ENCODE data around the gene FMOD. TPM values are rescaled to one million over a fixed set of nuclear protein-coding genes. Genes with fewer than 3 reads are reported as not detected.
"Not testable (repeated sequence)": the region's sequence is repeated elsewhere in the genome, so short reads cannot be mapped to it uniquely, and the experiment has no call there.

Gene FMOD
- total RNA-seq, 1 experiment from 2014 or later: 0.69 TPM

DNA sequence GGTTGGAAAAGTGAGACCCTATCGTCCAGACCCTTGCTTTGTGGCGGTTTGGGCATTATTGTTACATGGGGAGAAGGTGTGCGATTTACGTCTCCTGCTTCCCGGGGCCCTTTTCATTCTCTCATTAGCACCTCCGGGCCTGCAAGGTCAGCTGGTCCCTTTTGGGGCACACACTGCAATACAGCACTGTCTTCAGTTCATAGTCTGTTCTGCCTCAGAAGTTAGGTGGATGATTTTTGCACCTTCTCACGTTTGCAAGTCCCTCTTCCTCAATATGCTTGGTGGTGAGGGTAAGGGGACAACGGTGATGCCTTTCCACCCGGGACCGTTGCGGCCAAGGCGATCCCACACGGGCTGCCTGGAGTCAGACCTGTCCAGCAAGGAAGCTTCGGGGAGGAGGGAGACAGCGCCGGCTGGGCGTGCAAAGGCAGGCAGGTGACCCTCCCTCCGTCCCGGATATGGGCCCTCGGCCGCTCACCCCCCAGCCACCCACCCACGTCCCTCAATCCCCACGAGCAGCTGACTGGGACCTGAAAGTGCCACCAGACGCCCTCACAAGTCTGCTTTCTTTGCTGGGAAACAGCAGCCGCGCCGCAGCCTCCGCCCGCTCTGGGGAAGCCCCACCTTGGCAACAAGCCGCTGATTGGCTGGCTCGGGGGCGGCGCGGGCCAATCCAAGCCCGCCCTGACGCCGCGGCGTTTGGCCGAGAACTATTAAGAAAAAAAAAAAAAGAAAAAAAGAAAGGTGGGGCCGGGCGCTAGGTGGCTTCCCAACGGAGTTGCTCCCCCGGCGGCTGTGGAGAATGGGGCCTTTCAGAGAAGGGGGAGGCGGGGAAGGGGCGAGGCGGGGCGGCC is 23.9 kb downstream of the FMOD start:
- peak; percentile 96 for DNase-seq (ENCODE audit: low read depth)

DNA sequence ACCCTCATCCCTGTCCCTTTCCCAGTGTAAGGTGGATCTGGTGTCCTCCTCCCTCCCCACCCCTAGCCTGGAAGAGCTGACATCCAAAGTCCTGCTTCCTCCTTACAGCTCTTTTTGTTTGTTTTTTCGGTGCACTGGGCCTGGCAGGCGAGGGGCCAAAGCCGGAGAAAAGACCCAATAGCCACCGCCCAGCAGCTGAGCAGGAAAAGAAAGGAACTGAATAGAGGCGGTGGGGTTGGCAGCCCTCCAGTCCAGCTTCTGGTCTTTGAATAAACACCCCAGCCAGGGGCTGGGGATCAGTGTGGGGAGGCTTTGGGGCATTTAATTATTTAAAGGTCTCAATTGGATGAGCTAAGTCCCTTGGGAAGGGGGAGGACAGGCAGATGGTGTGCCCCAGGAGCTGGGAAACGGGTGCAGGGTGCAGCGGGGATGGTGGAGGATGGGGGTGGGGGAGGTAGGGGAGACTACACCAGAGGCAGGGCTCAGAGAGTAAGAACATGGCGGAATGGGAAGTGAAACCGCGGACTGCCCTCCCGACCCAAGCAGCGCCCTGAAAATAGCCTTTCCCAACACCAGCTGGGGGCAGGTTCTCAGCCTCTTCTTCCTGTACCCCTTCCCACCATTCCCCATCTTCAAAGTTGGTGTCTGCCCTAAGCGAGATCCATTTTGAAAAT is 25.4 kb downstream of the FMOD start:
- DNase-seq (ENCODE audit: low read depth): peak; percentile 34

DNA sequence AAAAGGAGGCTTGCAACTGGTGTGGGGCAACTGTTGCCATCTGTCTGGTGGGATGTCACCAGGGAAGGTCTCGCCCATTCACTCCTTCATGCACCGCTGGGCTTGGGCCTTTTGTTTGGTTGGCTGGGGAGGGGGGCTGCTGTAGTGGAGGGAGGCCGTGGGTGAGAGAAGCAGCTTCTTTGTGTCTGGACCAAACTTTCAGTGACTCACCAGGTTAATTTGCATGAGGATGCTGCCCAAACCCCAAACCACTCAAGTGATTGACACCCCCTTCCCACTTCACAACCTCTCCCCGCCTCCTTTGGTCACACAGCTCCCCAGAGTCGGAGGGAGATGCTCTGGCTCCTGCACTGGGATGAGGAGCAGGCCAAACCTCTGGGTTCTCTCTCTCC is 25.9 kb downstream of the FMOD start:
- peak; percentile 53 for DNase-seq (ENCODE audit: low read depth)

DNA sequence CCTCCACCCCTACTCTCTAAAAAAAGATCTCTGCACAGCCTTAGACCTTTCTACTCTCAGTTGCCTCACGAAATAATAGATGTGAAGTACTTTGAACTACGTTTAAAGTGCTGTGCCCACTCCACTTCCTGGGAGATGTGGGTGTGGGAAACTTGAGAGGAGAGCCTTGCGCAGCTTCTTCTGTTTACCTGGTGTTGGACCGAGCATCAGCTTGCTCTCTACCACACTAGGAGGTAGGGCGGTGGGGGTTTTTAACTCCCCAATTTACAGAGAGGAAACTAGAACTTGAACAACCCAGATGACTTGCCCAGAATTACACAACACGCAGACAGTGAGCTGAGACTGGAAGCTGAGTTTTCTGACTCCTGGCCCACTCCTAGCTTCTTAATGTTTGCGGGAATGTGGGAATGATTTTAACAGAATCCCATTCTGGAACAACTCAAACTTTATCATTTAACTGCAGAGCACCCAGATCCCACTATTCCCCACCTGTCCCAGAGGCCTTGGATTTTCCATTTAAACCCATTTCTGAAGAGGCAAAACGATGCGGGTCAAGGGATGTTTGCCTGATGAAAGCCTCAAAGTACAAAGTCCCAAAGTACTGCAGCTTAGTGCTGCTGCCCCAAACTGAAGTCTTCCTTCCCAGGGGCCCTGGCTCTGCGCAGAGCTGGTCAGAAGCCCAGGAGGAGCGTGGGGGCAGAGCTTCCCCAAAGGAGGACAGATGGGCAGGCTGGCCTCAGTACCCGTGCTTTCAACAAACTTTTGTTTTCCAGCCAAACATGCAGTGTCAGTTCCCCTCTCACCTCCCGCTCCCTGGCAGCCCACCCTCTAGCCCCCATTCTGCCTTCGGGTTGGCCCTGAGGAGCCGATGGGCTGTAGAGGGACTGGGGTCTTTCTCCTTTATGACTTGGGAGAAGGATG is 26.6 kb downstream of the FMOD start:
- no peak for DNase-seq (ENCODE audit: low read depth)

DNA sequence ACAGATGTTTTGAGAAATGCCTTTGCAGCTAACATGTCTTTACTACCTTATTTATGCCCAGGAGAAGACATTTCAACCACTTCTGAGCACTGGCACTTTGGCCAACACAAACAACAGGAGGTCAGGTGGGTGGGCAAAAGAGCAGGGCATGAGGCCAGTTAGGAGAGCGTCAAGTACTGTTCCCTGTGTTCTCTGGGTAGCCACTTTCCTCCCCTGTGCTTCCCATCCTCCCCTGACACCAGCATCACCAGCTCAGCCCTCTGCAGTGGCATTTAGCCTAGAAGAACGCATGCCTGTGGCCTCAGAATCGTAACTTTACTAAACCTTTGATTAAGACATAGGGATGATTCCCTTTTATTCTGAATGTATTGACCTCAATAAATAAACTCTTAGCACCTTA is 27.3 kb downstream of the FMOD start:
- DNase-seq (ENCODE audit: low read depth): no peak

DNA sequence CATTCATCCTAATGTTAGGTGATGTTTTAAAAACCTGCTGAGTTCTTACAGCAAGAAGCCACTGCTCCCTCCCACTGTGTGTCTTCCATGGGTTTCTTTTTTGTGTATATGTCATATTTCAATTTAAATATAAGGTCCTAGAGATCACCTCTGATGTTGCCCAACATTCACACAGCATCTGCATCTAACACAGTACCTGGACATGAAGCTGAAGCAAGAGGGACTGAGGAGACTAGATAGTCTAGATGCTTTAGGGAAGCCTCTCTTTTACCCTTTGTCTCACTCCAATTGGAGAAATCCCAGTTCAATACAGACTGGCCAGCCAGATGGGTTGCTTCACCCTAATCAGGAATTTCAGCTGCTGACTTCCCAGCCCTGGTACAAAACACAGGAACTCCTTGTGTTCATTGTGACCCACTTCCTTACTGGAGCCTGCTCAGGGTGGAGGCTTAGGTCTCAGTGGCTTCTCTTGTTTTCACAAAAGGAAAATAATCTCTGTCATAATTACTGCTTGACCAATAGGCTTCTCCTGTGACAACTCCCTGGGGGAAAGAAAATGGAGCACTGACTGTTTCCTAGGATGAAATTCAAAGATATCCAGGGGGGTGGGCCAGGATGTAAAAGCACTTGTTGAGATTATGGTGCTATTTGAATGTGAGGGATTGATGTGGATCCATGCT is 28.3 kb downstream of the FMOD start:
- no peak for DNase-seq (ENCODE audit: low read depth)

DNA sequence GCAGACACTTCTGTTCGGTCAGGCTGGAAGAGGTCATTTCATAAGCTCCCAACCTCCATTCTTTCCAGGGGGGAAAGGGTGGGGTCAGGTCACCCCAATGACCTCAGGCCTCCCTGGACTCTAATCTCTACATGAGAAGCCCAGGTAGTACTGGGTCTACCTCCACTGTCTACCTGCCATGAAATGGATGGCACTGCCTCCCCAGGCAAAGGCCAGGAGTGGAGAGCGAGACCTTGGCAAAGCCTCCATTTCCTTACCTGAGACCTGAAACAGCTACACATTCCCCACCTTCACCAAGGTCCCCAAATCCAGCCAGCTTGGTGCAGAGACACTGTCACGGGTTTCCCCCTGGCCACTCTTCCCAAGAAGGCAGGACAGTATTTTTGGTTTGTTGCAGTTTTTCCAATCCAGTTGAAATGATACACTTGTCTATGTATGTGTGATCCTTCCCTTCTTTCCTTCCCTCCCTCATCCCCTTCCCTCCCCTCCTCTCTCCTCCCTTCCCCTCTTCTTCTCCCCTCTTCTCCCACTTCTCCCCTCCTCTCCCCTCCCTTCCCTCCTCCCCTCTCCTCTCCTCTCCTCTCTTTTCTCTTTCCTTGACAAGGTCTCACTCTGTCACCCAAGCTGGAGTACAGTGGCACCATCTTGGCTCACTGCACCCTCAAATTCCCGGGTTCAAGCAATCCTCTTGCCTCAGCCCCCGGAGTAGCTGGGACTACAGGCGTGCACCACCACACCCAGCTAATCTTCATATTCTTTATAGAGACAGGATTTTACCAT is 29.5 kb downstream of the FMOD start:
- DNase-seq (ENCODE audit: low read depth): no peak

DNA sequence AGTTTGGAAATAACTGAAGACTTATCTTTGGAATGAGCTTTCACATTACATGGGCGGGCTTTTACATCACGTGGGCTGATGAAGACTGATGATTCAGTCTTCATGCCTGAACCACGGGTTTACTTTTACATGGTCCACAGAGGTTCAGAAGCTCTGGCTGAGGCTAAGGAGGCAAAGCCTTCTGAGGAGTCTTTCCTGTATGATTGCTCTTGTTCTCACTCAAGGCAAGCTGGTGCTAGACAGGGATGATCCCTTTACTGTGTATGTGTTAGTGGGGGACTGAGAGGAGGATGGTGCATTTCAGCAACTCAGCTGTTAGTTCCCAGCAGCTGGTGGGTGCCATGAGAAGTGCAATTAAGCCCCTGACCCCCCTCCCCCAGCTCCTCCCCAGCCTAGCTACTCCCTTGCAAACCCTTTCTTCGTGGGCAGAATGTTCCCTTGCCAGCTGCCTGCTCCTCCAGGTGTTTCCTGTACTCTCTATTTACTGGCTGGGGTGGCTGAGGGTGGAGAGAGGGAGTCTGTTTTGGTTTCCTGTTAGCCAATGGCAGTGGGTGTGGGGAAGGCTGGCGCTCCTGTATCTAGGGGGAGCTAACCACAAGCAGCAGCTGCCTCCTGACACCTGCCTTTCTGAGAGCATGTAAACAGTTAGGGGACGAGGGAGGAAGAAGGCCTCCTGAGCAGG is 30.2 kb downstream of the FMOD start:
- DNase-seq (ENCODE audit: low read depth): peak; percentile 33

DNA sequence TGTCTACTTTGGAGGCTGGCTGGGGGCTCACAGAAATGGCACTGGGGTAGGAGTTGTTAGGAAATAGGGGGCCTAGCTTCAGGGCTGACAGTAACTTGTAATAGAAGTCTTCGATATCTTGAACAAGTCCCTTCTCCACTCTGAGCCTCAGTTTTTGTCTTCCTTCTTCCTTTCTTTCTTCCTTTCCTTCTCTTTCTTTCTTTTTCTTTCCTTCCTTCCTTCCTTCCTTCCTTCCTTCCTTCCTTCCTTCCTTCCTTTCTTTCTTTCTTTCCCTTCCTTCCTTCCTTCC is 32.7 kb downstream of the FMOD start:
- DNase-seq (ENCODE audit: low read depth): no peak

DNA sequence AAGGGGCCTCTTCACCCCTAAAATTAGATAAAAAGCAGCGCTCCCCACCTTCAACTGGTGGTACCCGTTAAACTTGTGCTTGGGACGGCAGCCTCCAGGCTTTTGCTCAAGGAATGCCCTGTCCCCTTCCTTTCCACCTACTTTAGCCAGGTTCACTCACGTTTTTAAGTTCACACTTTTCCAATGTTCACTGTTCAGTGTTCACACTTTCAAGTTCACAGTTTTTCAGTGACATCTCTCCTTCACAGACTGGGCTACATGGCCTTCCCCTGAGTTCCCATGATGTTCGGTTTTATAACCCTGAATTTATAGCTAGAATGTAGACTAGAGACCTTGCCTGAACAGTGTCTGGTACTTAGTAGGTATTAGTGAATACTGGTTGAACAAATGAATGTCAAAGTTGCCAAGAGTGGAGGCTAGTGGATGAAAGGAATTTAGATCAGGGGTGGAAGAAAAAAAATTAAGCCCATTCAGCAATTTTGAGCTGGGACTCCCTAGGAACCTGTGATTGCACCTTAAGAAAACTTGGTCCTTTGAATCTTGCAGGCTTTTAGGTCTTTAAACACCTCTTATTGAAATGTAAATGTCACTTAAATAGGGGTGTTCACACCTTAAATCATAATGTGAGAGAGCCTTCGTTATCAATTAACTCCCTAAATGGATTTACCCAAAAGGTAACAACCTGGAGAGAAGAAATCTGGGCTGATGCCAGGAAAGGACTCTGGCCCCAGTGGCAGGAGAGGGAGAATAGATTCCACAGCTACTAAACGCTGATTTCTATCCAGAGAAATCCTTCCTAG is 33.3 kb downstream of the FMOD start:
- no peak for DNase-seq (ENCODE audit: low read depth)

DNA sequence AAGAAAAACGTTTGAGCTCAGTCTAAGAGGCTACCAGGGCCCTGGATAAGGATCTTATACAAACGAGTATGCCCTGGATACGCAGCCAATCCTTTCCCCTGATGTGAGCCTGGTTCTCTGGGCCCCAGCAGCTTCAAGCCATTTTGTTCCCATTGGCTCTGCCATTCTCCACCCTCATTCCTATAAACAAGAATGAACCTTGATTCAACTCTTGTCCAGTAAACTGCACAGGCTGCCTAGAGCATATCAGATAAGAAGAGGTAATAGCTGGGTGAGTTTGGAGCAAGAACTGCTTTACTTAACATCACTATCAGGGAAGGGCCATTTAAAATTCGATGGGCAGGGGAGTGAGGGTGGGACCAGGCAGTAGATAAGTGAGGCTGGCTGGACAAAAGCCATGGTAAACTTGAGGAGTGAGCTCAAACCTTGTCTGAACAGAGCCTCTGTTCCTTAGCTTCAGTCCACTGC is 34.3 kb downstream of the FMOD start:
- DNase-seq (ENCODE audit: low read depth): no peak

DNA sequence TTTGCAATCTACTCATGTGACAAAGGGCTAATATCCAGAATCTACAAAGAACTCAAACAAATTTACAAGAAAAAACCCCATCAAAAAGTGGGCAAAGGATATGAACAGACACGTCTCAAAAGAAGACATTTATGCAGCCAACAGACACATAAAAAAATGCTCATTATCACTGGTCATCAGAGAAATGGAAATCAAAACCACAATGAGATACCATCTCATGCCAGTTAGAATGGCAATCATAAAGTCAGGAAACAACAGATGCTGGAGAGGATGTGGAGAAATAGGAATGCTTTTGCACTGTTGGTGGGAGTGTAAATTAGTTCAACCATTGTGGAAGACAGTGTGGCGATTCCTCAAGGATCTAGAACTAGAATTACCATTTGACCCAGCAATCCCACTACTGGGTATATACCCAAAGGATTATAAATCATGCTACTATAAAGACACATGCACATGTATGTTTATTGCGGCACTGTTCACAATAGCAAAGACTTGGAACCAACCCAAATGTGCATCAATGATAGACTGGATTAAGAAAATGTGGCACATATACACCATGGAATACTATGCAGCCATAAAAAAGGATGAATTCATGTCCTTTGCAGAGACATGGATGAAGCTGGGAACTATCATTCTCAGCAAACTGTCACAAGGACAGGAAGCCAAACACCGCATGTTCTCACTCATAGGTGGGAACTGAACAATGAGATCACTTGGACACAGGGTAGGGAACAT is 36.7 kb downstream of the FMOD start:
- DNase-seq (ENCODE audit: low read depth): not testable (repeated sequence)

DNA sequence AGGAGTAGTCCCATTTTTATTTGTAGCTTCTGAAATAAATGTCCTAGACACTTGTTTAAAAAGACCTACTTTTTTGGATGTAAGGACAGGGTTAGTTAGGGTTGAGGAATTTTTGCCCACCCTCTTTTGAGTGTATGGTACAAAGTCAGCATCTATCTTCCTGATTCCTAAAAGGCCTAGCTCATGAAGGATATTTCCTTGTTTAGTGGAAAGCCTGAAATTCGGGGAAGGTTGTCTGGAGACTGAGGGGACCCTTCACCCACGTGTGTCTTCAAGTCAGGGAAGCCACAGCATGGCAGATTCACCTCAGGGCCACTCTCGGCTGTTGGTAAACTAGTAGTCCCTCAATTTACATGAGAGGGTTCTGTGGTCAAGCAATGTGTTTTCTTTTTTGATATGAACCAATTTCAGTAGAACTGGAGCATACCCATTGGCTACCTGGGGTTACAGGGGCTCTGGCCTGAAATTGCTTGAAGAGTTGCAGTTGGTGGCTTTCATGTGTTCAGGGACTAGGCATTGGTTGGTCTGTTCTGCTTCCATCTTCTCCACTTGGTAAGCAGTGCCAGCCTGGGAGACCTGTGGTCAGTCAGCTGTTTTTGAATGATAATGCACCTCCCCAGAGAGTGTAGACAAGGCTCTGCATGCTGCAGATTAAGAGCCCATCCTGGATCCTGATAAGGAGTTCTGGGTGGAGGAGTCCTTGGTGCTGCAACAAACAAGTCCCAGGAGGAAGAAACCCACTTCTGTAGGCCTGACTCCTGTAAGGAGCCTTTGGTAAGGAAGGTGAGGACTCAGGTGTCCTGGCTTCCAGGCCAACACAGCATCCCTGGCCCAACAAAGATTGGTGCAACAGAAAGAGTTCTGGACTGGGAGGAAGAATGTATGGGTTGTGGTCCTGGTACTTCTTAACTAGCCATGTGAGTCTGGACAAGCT is 39.3 kb downstream of the FMOD start:
- DNase-seq (ENCODE audit: low read depth): no peak

DNA sequence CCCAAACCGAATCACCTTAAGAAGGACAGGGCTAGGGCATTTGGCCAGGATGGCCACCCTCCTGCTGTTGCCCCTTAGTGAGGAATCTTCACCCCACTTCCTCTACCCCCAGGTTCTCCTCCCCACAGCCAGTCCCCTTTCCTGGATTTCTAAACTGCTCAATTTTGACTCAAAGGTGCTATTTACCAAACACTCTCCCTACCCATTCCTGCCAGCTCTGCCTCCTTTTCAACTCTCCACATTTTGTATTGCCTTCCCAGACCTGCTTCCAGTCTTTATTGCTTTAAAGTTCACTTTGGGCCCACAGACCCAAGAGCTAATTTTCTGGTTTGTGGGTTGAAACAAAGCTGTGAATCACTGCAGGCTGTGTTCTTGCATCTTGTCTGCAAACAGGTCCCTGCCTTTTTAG is 42.0 kb downstream of the FMOD start:
- no peak for DNase-seq (ENCODE audit: low read depth)

DNA sequence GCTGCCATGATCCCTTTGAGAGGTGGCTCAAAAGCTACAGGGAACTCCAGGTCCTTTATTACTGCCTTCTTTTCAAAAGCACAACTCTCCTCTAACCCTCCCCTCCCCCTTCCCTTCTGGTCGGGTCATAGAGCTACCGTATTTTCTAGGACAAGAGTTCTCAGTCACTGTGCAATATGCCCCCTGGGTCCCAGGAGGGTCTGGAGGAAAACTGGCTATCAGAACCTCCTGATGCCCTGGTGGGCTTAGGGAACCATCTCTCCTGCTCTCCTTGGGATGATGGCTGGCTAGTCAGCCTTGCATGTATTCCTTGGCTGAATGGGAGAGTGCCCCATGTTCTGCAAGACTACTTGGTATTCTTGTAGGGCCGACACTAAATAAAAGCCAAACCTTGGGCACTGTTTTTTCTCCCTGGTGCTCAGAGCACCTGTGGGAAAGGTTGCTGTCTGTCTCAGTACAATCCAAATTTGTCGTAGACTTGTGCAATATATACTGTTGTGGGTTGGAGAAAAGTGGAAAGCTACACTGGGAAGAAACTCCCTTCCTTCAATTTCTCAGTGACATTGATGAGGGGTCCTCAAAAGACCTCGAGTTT is 42.5 kb downstream of the FMOD start:
- DNase-seq (ENCODE audit: low read depth): no peak

DNA sequence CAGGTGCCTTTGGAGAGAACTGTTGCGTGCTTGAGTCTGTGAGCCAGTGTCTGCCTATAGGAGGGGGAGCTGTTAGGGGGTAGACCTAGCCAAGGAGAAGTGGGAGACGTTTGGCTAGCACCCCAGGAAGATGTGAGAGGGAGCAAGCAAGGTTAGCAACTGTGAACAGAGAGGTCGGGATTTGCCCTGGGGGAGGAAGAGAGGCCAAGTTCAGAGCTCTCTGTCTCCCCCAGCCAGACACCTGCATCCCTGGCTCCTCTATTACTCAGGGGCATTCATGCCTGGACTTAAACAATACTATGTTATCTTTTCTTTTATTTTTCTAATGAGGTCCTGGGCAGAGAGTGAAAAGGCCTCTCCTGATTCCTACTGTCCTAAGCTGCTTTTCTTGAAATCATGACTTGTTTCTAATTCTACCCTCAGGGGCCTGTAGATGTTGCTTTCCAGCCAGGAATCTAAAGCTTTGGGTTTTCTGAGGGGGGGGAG is 43.2 kb downstream of the FMOD start:
- DNase-seq (ENCODE audit: low read depth): no peak

DNA sequence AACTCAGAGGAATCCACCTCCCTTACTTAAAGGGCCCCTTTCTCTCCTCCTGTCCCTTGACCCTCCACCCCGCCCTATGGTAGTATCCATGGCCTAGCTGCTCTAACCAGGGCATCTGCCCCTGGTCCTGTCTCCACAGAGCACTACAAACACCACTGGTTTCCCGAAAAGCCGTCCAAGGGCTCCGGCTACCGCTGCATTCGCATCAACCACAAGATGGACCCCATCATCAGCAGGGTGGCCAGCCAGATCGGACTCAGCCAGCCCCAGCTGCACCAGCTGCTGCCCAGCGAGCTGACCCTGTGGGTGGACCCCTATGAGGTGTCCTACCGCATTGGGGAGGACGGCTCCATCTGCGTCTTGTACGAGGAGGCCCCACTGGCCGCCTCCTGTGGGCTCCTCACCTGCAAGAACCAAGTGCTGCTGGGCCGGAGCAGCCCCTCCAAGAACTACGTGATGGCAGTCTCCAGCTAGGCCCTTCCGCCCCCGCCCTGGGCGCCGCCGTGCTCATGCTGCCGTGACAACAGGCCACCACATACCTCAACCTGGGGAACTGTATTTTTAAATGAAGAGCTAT is 43.9 kb downstream of the FMOD start:
- DNase-seq (ENCODE audit: low read depth): no peak

All from Daoy (cell line).